Astrocyte of the cerebellum (primary cell): ENCODE data around the gene AGO3.
"Not testable (repeated sequence)": the region's sequence is repeated elsewhere in the genome, so short reads cannot be mapped to it uniquely, and the experiment has no call there.

ENCODE experiments used
- DNase-seq: peaks from one replicate; pipeline ENCODE4 v3.0.0-alpha.2; 2011; ENCODE audit warnings: low read depth
- H3K4me3 ChIP-seq: 2 replicates; pipeline ENCODE4 v1.5.1; 2011; ENCODE audit warnings: mild to moderate bottlenecking, low read depth, low read length, moderate library complexity
- CTCF ChIP-seq: IDR thresholded peaks from 2 replicates; pipeline ENCODE4 v1.5.1; 2012; ENCODE audit warnings: low read length, low read depth, moderate library complexity, mild to moderate bottlenecking; ENCODE audit errors: missing control alignments
- in situ Hi-C: cut with HindIII; loops from 2 replicates; pipeline ENCODE4 v1.10.0; 2017; ENCODE audit warnings: low sequenced_read_pairs

Gene AGO3

GRCh38 chr1:35947547-35947946 lies 16.6 kb downstream of the AGO3 start:
- no peak for TF ChIP-seq CTCF
- in situ Hi-C loops = no loop called here
- no peak for DNase-seq
- no peak overlapping the region for H3K4me3 ChIP-seq

GRCh38 chr1:35958558-35958957 lies 27.7 kb downstream of the AGO3 start:
- in situ Hi-C loops = no loop called here
- H3K4me3 ChIP-seq = no peak overlapping the region
- no peak for DNase-seq
- no peak for TF ChIP-seq CTCF

DNA sequence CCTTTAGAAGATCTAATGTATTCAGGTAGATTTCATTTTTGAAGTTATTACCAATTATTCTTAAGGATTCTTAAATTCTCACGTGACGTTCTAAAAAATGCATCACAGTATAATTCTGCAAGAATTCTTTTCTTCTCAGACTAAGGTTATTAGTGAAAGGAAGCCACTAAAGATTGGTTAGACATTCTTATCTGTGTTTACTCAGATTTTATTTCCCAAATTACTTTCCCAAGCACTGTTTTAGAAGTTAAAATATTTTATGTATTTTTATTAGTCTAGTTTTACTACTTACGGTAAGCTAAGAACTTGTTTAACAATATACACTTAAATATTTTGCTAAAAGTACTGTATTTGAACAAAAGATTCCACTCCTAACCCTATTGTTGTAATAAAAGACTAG lies 28.4 kb downstream of the AGO3 start:
- in situ Hi-C loops = no loop called here
- TF ChIP-seq CTCF = no peak
- no peak for DNase-seq
- H3K4me3 ChIP-seq = no peak overlapping the region

- in situ Hi-C loops = no loop called here
- TF ChIP-seq CTCF = no peak
- DNase-seq = no peak
- H3K4me3 ChIP-seq = no peak overlapping the region
Measured at GRCh38 chr1:35962952-35963351, 32.0 kb downstream of the AGO3 start.

DNA sequence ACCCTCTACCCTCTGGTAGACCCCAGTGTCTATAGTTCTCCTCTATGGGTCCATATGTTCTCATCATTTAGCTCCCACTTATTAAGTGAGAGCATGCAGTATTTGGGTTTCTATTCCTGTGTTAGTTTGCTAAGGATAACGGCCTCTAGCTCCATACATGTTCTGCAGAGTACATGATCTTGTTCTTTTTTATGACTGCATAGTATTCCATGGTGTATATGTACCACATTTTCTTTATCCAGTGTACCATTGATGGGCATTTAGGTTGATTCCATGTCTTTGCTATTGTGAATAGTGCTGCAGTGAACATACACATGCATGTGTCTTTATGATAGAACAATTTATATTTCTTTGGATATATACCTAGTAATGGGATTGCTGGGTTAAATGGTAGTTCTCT lies 33.4 kb downstream of the AGO3 start:
- H3K4me3 ChIP-seq, in situ Hi-C loops, DNase-seq: not testable (repeated sequence)

GRCh38 chr1:35968396-35968795 lies 37.5 kb downstream of the AGO3 start:
- no peak for TF ChIP-seq CTCF

GRCh38 chr1:35971601-35972000 lies 40.7 kb downstream of the AGO3 start:
- in situ Hi-C loops = no loop called here
- no peak overlapping the region for H3K4me3 ChIP-seq
- no peak for DNase-seq
- no peak for TF ChIP-seq CTCF

More at GRCh38 chr1:35968396-35968795, 37.5 kb downstream of the AGO3 start:
- in situ Hi-C loops = no loop called here
- no peak for DNase-seq
- no peak overlapping the region for H3K4me3 ChIP-seq

DNA sequence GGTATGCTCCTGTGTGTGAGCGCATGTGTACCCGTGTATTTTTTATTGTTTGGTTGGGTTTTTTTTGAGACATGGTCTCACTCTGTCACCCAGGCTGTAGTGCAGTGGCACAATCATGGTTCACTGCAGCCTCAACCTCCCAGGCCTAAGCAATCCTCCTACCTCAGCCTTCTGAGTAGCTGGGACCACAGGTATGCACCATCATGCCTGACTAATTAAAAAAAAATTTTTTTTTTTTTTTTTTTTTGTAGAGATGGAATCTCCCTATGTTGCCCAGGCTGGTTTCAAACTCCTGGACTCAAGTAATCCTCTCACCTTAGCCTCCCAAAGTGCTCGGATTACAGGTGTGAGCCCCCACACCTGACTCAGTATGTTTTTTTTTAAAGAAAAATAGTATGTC lies 41.7 kb downstream of the AGO3 start:
- DNase-seq, H3K4me3 ChIP-seq, in situ Hi-C loops: not testable (repeated sequence)
